BE2C (cell line): ENCODE results near the gene OPCML.

Experiments
- DNase-seq: peaks from one replicate; pipeline ENCODE4 v3.0.0-alpha.2; 2020
- H3K27me3 ChIP-seq: fragments of 250-450 bp; sonication (Bioruptor Pico); 2 replicates; pipeline ENCODE4 v1.5.1; 2020; ENCODE audit warnings: mild to moderate bottlenecking
- H3K36me3 ChIP-seq: fragments of 250-450 bp; sonication (Bioruptor Pico); 2 replicates; pipeline ENCODE4 v1.5.1; 2020; ENCODE audit warnings: mild to moderate bottlenecking
- H3K4me1 ChIP-seq: fragments of 250-450 bp; sonication (Bioruptor Pico); 2 replicates; pipeline ENCODE4 v1.5.1; 2020
- H3K4me3 ChIP-seq: 2 replicates; pipeline ENCODE4 v1.5.1; 2011; ENCODE audit warnings: low read depth, low read length
- H3K9me3 ChIP-seq: fragments of 250-450 bp; sonication (Bioruptor Pico); 2 replicates; pipeline ENCODE4 v1.5.1; 2020
- TF ChIP-seq, protein P1 (sequence below): IDR thresholded peaks from 2 replicates; pipeline ENCODE4 v1.5.1; 2012; ENCODE audit warnings: mild to moderate bottlenecking, low read depth, low read length

The OPCML gene

DNA sequence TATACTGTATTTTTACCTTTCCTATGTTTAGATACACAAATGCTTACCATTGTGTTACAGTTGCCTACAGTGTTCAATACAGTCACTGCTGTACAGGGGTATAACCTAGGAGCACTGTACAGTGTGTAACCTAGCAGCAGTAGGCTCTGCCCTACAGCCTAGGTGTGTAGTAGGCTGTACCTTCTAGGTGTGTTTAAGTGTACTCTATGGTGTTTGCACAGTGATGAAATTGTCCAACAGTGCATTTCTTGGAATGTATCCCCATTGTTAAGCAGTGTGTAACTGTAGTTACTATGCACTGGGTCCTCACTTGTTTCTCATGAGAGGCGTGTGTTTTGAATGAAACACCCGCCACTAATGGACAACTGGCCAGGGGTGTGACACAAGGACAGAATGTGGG lies 269.0 kb downstream of the OPCML start:
- Histone ChIP-seq H3K4me1 (no peaks in the 10 kb centered on the region), H3K36me3 (no peaks in the 10 kb centered on the region), H3K27me3 (no peaks in the 10 kb centered on the region), H3K9me3 (no peaks in the 10 kb centered on the region), H3K4me3 (no peak overlapping the region)
- no peak for DNase-seq
- TF ChIP-seq, protein P1, sequence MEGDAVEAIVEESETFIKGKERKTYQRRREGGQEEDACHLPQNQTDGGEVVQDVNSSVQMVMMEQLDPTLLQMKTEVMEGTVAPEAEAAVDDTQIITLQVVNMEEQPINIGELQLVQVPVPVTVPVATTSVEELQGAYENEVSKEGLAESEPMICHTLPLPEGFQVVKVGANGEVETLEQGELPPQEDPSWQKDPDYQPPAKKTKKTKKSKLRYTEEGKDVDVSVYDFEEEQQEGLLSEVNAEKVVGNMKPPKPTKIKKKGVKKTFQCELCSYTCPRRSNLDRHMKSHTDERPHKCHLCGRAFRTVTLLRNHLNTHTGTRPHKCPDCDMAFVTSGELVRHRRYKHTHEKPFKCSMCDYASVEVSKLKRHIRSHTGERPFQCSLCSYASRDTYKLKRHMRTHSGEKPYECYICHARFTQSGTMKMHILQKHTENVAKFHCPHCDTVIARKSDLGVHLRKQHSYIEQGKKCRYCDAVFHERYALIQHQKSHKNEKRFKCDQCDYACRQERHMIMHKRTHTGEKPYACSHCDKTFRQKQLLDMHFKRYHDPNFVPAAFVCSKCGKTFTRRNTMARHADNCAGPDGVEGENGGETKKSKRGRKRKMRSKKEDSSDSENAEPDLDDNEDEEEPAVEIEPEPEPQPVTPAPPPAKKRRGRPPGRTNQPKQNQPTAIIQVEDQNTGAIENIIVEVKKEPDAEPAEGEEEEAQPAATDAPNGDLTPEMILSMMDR = no peak

DNA sequence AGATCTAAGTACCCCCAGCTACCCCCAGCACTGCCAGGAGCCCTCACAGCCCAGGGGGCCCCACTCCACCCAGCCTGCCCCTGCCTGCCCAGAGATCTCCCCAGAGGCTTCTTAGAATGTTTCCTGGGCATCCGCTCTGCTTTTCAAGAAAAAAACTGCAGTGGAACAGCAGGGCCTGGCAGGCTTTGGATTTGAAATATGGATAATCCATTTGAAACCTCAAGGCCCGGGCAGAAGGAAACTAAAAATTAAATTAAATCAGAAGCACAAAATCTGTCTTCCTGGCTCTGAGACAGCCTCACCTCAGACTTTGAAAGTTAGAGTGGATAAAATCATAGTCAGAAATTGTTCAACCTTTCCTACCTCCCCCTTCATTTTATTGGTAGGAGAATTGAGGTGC lies 273.6 kb downstream of the OPCML start:
- Histone ChIP-seq H3K4me1 (no peaks in the 10 kb centered on the region), H3K27me3 (no peaks in the 10 kb centered on the region), H3K9me3 (no peaks in the 10 kb centered on the region), H3K36me3 (no peaks in the 10 kb centered on the region), H3K4me3 (no peak overlapping the region)
- DNase-seq = no peak
- TF ChIP-seq, protein P1 = no peak

DNA sequence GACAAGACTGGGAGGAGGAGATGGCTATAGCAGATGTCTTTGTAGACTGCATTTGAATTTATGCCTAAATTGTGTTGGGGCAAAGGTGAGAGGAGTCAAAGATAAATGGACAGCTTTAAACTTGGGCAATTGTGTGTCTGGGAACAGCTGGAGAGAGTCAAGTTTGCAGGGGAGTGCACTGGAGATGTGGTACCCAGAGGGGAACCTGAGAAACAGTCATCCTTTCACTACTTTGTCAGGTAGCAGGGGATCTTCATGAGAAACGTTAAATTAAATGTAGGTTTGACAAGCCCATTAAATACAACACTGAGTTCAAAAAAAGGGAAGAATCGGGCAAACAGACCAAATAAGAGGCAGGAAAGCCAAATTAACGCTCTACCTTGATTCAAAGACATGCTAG lies 277.7 kb downstream of the OPCML start:
- TF ChIP-seq, protein P1 = no peak
- H3K4me3 ChIP-seq = no peak overlapping the region
- no peak for DNase-seq
- no peaks in the 10 kb centered on the region for H3K27me3 ChIP-seq
- no peaks in the 10 kb centered on the region for H3K4me1 ChIP-seq
- H3K36me3 ChIP-seq = no peaks in the 10 kb centered on the region
- H3K9me3 ChIP-seq = no peaks in the 10 kb centered on the region

DNA sequence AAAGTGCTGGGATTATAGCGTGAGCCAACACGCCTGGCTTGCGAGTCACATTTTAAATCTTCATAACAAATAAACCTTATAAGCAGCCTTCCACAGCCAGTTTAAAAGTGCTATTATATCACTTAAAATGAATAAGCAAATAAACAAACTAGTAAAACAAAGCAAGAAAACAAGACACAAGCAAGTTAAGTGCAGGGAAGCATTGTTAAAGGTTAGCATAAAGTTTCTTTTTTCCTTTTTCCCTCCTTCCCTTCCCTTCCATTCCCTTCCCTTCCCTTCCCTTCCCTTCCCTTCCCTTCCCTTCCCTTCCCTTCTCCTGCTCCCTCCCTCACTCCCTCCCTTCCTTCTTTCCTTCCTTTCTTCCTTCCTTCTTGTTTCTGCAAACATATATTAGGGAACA lies 278.7 kb downstream of the OPCML start:
- no peaks in the 10 kb centered on the region for H3K27me3 ChIP-seq
- H3K36me3 ChIP-seq = no peaks in the 10 kb centered on the region
- no peak for DNase-seq
- H3K4me1 ChIP-seq = no peaks in the 10 kb centered on the region
- H3K4me3 ChIP-seq = no peak overlapping the region
- H3K9me3 ChIP-seq = no peaks in the 10 kb centered on the region
- TF ChIP-seq, protein P1 = no peak

DNA sequence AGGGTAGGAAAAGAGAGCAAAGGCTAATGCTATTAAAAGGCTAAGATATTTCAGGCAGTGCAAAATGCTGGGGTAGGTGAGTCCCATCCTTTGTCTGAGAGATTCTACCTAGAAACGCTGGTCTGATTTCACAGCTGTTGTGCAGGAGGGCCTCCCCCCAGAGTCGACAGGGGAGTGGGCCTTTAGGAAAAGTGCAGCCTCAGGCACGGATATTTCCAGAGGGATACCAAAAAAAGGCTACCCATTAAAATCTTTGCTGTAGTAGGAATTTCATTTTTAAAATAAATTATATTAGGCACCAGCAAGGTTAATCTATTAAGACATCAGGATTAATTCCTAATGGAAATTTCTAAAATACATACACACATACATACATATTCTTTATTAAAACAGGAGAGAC lies 280.5 kb downstream of the OPCML start:
- Histone ChIP-seq H3K27me3 (no peaks in the 10 kb centered on the region), H3K4me1 (no peaks in the 10 kb centered on the region), H3K36me3 (no peaks in the 10 kb centered on the region), H3K9me3 (no peaks in the 10 kb centered on the region), H3K4me3 (no peak overlapping the region)
- TF ChIP-seq, protein P1 = no peak
- DNase-seq = no peak

DNA sequence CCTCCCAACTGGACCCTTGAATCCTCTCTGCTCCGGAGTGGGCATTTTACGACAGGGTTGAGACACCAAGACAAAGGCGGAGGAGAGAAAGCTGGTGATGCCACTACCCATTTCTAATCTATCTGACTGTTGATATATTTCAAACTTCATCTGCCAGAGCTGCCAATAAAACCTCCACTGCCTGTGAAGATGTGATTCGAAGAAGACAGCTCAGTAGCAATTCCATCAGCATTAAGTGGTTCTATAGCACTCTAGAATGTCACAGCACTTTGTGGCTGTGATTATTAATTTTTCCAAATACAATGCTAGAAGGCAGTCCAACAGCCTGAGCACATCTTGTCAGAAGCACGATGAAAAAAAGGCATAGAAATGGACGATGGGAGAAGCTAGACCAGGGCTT lies 282.8 kb downstream of the OPCML start:
- no peak for DNase-seq
- TF ChIP-seq, protein P1 = no peak

More for the DNA sequence above, 282.8 kb downstream of the OPCML start:
- Histone ChIP-seq H3K4me1 (no peaks in the 10 kb centered on the region), H3K27me3 (no peaks in the 10 kb centered on the region), H3K4me3 (no peak overlapping the region), H3K36me3 (no peaks in the 10 kb centered on the region), H3K9me3 (no peaks in the 10 kb centered on the region)
